HG03520 (cell line): Measurements from ENCODE around the gene LILRB1.
"Not testable (repeated sequence)": the region's sequence is repeated elsewhere in the genome, so short reads cannot be mapped to it uniquely, and the experiment has no call there.

Experiments used
- ATAC-seq: cut with Tn5 transposase; IDR thresholded peaks from one replicate; pipeline ENCODE4 v1.9.1; 2021; ENCODE audit warnings: mild to moderate bottlenecking, moderate library complexity; ENCODE audit not compliant: unreplicated experiment

LILRB1 gene

GRCh38 chr19:54624934-54625730, 5.2 kb upstream of the LILRB1 start:
- not testable (repeated sequence) for ATAC-seq

- no peak for ATAC-seq
Observed at GRCh38 chr19:54626757-54627156, 3.5 kb upstream of the LILRB1 start.

- ATAC-seq = not testable (repeated sequence)
Observed at GRCh38 chr19:54627912-54628311, 2.4 kb upstream of the LILRB1 start.

DNA sequence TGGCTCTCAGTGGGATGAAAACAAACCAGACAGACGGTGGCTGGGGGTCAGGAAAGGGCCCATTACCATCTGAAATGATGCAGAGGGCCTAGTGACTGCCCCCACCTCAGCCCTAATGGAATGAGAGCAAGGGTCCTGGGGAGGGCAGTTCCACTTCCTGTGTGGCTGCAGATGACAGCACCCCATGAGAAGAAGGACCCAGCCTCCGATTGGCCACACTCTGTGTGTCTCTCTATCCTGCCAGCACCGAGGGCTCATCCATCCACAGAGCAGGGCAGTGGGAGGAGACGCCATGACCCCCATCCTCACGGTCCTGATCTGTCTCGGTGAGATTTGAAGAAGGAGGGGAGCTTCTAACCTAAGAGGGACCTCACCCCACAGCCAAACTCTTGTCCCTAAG, 498 bp downstream of the LILRB1 start:
- no peak for ATAC-seq

DNA sequence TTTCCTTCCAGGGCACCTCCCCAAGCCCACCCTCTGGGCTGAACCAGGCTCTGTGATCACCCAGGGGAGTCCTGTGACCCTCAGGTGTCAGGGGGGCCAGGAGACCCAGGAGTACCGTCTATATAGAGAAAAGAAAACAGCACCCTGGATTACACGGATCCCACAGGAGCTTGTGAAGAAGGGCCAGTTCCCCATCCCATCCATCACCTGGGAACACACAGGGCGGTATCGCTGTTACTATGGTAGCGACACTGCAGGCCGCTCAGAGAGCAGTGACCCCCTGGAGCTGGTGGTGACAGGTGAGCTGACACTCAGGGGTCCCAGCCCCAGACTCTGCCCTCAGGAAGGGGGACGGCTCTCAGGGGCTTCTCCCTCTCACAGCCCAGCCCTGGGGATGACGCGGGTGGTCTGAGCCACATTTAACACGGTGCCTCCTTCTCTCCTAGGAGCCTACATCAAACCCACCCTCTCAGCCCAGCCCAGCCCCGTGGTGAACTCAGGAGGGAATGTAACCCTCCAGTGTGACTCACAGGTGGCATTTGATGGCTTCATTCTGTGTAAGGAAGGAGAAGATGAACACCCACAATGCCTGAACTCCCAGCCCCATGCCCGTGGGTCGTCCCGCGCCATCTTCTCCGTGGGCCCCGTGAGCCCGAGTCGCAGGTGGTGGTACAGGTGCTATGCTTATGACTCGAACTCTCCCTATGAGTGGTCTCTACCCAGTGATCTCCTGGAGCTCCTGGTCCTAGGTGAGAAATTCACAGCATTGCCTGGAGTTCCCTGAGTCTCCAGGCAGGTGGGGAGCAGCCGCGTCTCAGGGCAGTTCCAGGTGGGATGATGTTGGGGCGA, 1.4 kb downstream of the LILRB1 start:
- ATAC-seq = not testable (repeated sequence)

DNA sequence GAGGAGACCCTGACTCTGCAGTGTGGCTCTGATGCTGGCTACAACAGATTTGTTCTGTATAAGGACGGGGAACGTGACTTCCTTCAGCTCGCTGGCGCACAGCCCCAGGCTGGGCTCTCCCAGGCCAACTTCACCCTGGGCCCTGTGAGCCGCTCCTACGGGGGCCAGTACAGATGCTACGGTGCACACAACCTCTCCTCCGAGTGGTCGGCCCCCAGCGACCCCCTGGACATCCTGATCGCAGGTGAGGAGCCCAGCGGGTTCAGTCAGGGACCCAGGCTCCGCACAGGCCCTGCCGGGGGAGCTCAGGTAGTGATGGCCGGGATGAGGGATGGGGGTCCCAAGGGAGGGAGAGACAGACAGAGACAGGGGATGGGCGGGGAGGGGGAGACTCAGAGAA, 2.2 kb downstream of the LILRB1 start:
- not testable (repeated sequence) for ATAC-seq

GRCh38 chr19:54633401-54633800, 3.1 kb downstream of the LILRB1 start:
- no peak for ATAC-seq

DNA sequence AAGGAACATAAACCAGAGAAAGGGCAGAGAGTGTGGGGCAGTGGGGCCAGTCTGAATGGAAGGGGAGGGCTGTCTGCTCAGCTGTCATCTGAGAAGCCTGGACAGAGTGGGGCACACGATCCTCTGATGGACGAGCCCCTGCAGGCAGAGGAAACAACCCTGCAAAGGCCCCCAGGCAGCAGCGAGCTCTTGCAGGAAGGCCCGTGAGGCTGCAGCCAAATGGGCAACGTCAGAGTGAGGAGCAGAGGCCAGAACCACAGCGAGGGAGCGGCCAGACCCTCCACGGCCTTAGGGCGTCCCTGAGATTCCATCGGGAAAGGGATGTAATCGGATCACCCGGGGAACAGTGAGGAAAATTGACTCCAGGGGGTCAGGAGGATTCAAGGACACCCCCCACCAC, 5.8 kb downstream of the LILRB1 start:
- ATAC-seq = not testable (repeated sequence)

- ATAC-seq = no peak
Observed at GRCh38 chr19:54638683-54639082, 8.4 kb downstream of the LILRB1 start.

- not testable (repeated sequence) for ATAC-seq
Observed at GRCh38 chr19:54642953-54643352, 12.7 kb downstream of the LILRB1 start.

DNA sequence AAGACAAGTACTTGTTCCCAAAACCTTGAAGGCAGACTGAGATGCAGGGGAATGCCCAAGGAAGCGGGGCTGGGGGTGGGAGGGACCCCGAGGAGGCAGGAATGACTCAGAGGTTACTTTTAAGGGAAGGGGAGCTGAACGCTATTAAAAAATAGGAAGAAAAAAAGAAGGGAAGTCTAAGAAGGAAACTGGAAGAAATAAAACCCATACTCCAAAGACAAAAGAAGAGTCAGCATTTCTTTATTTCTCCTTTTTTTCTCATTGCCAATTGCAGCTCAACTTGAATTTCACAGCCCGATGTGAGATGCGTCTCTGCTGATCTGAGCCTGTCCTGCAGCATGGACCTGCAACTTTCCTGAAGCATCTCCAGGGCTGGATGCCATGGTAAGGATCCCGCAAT, 13.3 kb downstream of the LILRB1 start:
- ATAC-seq = not testable (repeated sequence)

DNA sequence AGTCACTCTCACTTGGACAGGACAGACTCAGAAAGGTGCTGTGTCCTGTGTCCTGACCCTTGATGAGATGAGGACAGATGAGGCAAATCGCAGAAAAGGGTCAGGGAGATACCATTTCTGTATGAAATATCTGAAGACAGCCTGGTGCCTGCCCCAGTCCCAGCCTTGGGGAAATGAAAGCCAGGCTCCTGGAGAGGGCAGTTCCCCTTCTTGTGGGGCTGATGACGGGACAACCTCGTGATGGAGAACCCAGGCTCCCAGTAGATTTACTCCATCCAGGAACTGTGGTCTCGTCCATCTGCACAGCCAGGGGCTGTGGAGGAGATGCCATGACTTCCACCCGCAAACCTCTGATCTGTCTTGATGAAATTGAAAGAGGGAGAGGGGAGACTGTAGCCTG, 13.8 kb downstream of the LILRB1 start:
- ATAC-seq = no peak

DNA sequence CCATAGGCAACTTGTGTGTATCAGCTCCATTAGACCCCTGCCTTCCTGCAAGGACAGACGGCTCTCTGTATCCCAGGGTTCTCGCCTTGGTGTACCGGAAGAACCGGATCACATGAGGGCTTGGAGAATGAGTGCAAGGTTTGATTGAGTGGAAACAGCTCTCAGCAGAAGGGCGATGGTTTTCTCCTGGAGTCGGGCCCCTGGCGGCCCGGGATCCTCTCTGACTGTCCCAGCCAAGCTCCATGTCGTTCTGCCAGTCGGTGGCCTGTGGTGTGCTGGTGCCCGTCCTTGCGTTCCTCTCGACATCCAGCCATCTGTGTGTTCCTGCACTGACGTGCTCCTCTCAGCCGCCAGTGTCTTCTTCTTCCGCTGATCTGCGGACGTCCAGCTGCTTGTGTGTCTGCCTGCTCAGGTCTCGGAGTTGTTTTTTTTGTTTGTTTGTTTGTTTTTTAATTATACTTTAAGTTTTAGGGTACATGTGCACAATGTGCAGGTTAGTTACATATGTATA, 16.1 kb downstream of the LILRB1 start:
- ATAC-seq = no peak

DNA sequence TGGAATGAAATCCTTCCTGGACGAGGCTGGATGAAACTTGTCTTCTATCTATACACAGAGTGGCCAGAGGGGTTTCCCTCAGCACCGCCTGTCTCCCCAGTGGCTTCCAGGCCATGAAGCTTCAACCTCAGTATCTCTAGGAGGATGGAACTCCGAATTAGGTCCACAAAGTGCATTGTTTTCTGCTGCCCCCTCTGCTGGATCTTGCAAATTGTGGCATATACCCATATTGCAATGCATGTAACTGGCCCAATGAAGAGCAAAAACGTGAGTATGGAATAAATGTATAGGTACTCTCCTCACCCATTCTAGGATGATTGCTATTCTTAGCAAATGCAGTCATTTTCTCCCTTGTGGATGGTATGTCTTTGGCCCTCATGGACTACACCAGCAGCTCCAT, 17.8 kb downstream of the LILRB1 start:
- no peak for ATAC-seq

DNA sequence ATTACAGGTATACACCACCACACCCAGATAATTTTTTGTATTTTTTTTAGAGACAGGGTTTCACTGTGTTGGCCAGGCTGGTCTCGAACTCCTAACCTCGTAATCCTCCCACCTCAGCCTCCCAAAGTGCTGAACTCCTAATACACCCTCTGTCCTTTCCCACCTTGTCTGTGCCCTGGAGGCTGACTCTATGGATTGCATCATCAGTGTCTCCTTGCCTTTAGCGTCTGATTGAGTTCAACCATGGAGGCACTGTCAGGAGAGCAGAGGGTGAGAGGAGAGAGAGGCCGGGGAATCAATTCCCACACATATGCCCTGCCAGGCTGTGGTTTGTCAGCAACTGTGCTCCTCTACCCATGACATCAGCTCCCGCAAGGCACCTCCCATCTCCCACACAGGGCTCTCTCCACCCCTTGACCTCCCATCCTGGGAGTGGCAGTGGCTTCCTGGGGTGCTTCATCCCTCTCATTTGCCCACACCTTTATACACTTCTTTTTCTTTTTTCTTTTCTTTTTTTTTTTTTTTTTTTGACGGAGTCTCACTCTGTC, 19.9 kb downstream of the LILRB1 start:
- no peak for ATAC-seq

GRCh38 chr19:54653181-54653809, 23.0 kb downstream of the LILRB1 start:
- no peak for ATAC-seq

- ATAC-seq = no peak
Observed at GRCh38 chr19:54654447-54655321, 24.4 kb downstream of the LILRB1 start.

- ATAC-seq = no peak
Observed at GRCh38 chr19:54659300-54659699, 29.0 kb downstream of the LILRB1 start.

DNA sequence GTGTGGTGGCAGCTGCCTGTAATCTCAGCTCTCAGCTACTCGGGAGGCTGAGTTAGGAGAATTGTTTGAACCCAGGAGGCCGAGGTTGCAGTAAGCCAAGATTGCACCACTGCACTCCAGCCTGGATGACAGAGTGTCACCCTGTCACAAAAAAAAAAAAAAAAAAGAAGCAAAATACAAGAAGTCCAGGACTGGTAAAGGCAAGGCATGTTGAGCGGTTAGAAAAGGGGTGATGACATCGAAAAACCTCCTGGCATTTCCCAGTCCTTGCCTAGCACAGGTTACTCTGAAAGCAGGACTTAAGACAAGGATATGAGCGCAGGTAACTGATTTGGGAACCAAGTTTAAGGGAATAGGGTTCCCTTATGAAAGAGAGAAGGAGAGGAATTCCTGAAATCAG, 30.0 kb downstream of the LILRB1 start:
- no peak for ATAC-seq

DNA sequence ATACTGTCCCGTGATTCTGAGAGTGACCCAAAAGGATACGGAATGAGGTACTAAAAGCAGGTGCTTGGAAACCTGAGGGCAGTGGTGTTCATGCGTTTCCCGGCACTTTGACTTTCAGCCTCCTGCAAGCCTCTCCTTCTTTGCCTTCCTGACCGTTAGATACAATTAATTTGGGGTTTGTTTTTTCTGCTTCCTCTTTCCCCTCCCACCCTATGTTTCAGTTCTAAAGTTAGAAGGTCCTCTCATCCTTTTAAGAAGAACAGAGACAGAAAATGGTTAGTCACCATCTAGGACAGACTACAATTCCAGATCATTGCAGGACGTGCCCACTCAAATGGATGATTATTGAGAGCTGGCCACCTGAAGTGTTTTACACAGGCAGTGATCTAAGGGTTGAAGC, 30.7 kb downstream of the LILRB1 start:
- no peak for ATAC-seq
